B cell (primary cell): ENCODE measurements around the gene IQGAP1. TPM values are rescaled to one million over a fixed set of nuclear protein-coding genes. Genes with fewer than 3 reads are reported as not detected.

Experiments used
- ATAC-seq: fragments of 200-7000 bp; cut with Tn5 transposase; one replicate; pipeline ENCODE4 v1.10.0; 2021; ENCODE audit warnings: low read depth, mild to moderate bottlenecking, moderate number of reproducible peaks, moderate library complexity
- CTCF ChIA-PET: fragments of 350-600 bp; sonication (Branson Sonifier 250); formaldehyde crosslinking; loops from one replicate; lab custom pipeline; 2021; ENCODE audit warnings: antibody characterized with exemption, inconsistent platforms; lab: Charles Lee
- POLR2A ChIA-PET: fragments of 350-600 bp; sonication (Branson Sonifier 250); formaldehyde crosslinking; loops from one replicate; lab custom pipeline; 2021; ENCODE audit warnings: antibody characterized with exemption; lab: Charles Lee
- DNase-seq: peaks from one replicate; pipeline ENCODE4 v3.0.0; 2013
- H2AFZ ChIP-seq: 2 replicates; pipeline ENCODE4 v1.6.1; 2012; ENCODE audit warnings: mild to moderate bottlenecking, low read depth, low read length; ENCODE audit not compliant: insufficient read depth, poor library complexity, severe bottlenecking
- H3K27ac ChIP-seq, 2 donors: 1 replicate in 1 of 2; 2 replicates in 1 of 2; pipeline ENCODE4 v1.5.1; 2012 to 2013; ENCODE audit warnings: low read length in 2 of 2, mild to moderate bottlenecking in 2 of 2, moderate library complexity in 1 of 2
- H3K27me3 ChIP-seq, 4 experiments: fragments of 200-600 bp in 1 of 4; sonication (generic) in 1 of 4; replicated peaks in 1 of 4; 1 replicate in 2 of 4; 2 replicates in 2 of 4; pipeline versions ENCODE4 v1.6.1 to v1.7.0; 2013 to 2016; ENCODE audit warnings: low read length in 3 of 4, mild to moderate bottlenecking in 2 of 4, mixed read lengths in 1 of 4, moderate library complexity in 1 of 4; ENCODE audit not compliant: insufficient read depth in 4 of 4, control insufficient read depth in 3 of 4; ENCODE audit errors: control extremely low read depth in 1 of 4
- H3K36me3 ChIP-seq, 2 experiments: replicated peaks in 1 of 2; 1 replicate in 1 of 2; 2 replicates in 1 of 2; pipeline versions ENCODE4 v1.6.1 to v1.7.1; 2013; ENCODE audit warnings: low read length in 1 of 2; ENCODE audit not compliant: insufficient read depth in 2 of 2, control insufficient read depth in 1 of 2; ENCODE audit errors: control extremely low read depth in 1 of 2, extremely low read depth in 1 of 2
- H3K4me1 ChIP-seq, 2 donors: fragments of 200-600 bp in 1 of 2; sonication (generic) in 1 of 2; 1 replicate in 1 of 2; 2 replicates in 1 of 2; pipeline versions ENCODE4 v1.5.1 to v1.6.1; 2013 to 2017; ENCODE audit warnings: low read length in 2 of 2; ENCODE audit not compliant: control insufficient read depth in 2 of 2, insufficient read depth in 2 of 2
- H3K4me2 ChIP-seq: replicated peaks from 2 replicates; pipeline ENCODE3; 2012; ENCODE audit warnings: mild to moderate bottlenecking, low read depth, low read length; ENCODE audit not compliant: poor library complexity, severe bottlenecking
- H3K4me3 ChIP-seq, 5 experiments: fragments of 200-600 bp in 1 of 5; sonication (generic) in 1 of 5; 1 replicate in 3 of 5; 2 replicates in 2 of 5; pipeline versions ENCODE4 v1.5.1 to v1.7.0; 2011 to 2016; ENCODE audit warnings: low read length in 4 of 5, mild to moderate bottlenecking in 4 of 5, low read depth in 2 of 5, control low read depth in 1 of 5, moderate library complexity in 1 of 5; ENCODE audit not compliant: insufficient read depth in 1 of 5; ENCODE audit errors: control extremely low read depth in 1 of 5, extremely low read depth in 1 of 5
- H3K79me2 ChIP-seq: fragments of 200-600 bp; sonication (generic); one replicate; pipeline ENCODE4 v1.6.0; 2016; ENCODE audit warnings: low read length; ENCODE audit not compliant: control insufficient read depth, insufficient read depth
- H3K9ac ChIP-seq: fragments of 200-600 bp; sonication (generic); 2 replicates; pipeline ENCODE4 v1.6.1; 2017; ENCODE audit warnings: mild to moderate bottlenecking, low read length, moderate library complexity
- H3K9me3 ChIP-seq, 3 donors: one replicate each; pipeline versions ENCODE4 v1.6.1 to v1.7.1; 2013; ENCODE audit warnings: low read length in 2 of 3; ENCODE audit not compliant: control insufficient read depth in 2 of 3, insufficient read depth in 1 of 3; ENCODE audit errors: control extremely low read depth in 1 of 3
- H4K20me1 ChIP-seq: 2 replicates; pipeline ENCODE4 v1.6.0; 2012; ENCODE audit warnings: mild to moderate bottlenecking, low read length; ENCODE audit not compliant: insufficient read depth, control insufficient read depth, poor library complexity, severe bottlenecking
- H3K27ac Mint-ChIP-seq: one replicate; pipeline ENCODE4 v1.8.0; 2021; ENCODE audit warnings: mixed read lengths
- H3K27me3 Mint-ChIP-seq: one replicate; pipeline ENCODE4 v1.8.0; 2021; ENCODE audit warnings: mixed read lengths
- H3K4me1 Mint-ChIP-seq: one replicate; pipeline ENCODE4 v1.8.0; 2021; ENCODE audit warnings: mixed read lengths
- H3K4me3 Mint-ChIP-seq: one replicate; pipeline ENCODE4 v1.8.0; 2021; ENCODE audit warnings: mixed read lengths
- H3K9me3 Mint-ChIP-seq: one replicate; pipeline ENCODE4 v1.8.0; 2022; ENCODE audit warnings: mixed read lengths; ENCODE audit not compliant: insufficient read depth
- EZH2 ChIP-seq: IDR thresholded peaks from 2 replicates; pipeline ENCODE4 v1.6.1; 2012; ENCODE audit warnings: borderline replicate concordance, low read depth, mild to moderate bottlenecking, moderate library complexity, low read length; ENCODE audit not compliant: insufficient read depth, poor library complexity, severe bottlenecking
- WGBS: methylation state at CpG from one replicate; pipeline ENCODE4 v1.1.5; 2013; ENCODE audit warnings: missing lambda C conversion rate; ENCODE audit not compliant: insufficient coverage; 5-methylcytosine and 5-hydroxymethylcytosine counted together
- intact Hi-C: fragments of 100-400 bp; cut with micrococcal nuclease; formaldehyde crosslinking; loops from one replicate; pipeline ENCODE4 v1.10.0; 2022
- polyA plus RNA-seq: library from polyadenylated mRNA; depleted of rRNA; stranded (reverse); fragments of >200 nt; gene quantifications from 2 replicates; pipeline ENCODE4 v1.2.3, GENCODE V29; 2012
- total RNA-seq, 2 donors: library from RNA; stranded (reverse); fragments of 120-200 nt in 1 of 2; gene quantifications; 1 replicate in 1 of 2; 2 replicates in 1 of 2; pipeline versions ENCODE4 v1.2.3 to v1.2.4, GENCODE V29; 2013 to 2022
- TF ChIP-seq, protein P1 (sequence below): fragments of 200-600 bp; IDR thresholded peaks from one replicate; pipeline ENCODE4 v1.8.0; 2022; ENCODE audit warnings: antibody characterized with exemption, mild to moderate bottlenecking

Gene IQGAP1
- total and polyA plus RNA-seq, 2 donors (not counting 1 experiment from before 2014, with no cell fraction given) = 49.7 to 216 TPM

- Histone ChIP-seq H3K4me2 (peak overlapping the region; percentile 62), H2AFZ (no peak overlapping the region), H3K36me3 (peaks cover 2 to 5% of the 10 kb centered on the region in 2 experiments), H4K20me1 (peaks cover 11% of the 10 kb centered on the region), H3K9me3 (no peaks in the 10 kb centered on the region), H3K9ac (peak overlapping the region; percentile 56), H3K27ac (peak overlapping the region; percentile 92 to 95), H3K4me1 (peaks cover 33 to 38% of the 10 kb centered on the region in 2 donors), H3K79me2 (peaks cover 100% of the 10 kb centered on the region), H3K4me3 (peak overlapping the region in 3 of 5 experiments; percentile 7 to 54 (median 29)), H3K27me3 (no peaks in the 10 kb centered on the region)
- Mint-ChIP-seq H3K4me3 (peak overlapping the region; percentile 78), H3K27me3 (no peaks in the 10 kb centered on the region), H3K9me3 (no peaks in the 10 kb centered on the region), H3K27ac (peak overlapping the region; percentile 96), H3K4me1 (peaks cover 62% of the 10 kb centered on the region)
- no CpG with 5 or more reads among the region's 7 CpGs for WGBS
- CTCF ChIA-PET = interaction anchor here (1.0 to 2.5 kb wide), 4 partner anchors 9 to 82 kb away, joined by 3 to 8 read pairs (median 4); partner anchors contain the start of gene IQGAP1
- no peak for TF ChIP-seq EZH2
- TF ChIP-seq, protein P1, sequence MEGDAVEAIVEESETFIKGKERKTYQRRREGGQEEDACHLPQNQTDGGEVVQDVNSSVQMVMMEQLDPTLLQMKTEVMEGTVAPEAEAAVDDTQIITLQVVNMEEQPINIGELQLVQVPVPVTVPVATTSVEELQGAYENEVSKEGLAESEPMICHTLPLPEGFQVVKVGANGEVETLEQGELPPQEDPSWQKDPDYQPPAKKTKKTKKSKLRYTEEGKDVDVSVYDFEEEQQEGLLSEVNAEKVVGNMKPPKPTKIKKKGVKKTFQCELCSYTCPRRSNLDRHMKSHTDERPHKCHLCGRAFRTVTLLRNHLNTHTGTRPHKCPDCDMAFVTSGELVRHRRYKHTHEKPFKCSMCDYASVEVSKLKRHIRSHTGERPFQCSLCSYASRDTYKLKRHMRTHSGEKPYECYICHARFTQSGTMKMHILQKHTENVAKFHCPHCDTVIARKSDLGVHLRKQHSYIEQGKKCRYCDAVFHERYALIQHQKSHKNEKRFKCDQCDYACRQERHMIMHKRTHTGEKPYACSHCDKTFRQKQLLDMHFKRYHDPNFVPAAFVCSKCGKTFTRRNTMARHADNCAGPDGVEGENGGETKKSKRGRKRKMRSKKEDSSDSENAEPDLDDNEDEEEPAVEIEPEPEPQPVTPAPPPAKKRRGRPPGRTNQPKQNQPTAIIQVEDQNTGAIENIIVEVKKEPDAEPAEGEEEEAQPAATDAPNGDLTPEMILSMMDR = no peak
- ATAC-seq = no peak
- intact Hi-C loops = loop anchor here (1.0 to 5.0 kb wide), 2 partner anchors 12 to 168 kb away; partner anchors contain the start of genes CIB1, GDPGP1 and IQGAP1
- POLR2A ChIA-PET = interaction anchor here (1.0 kb wide), 1 partner anchor 23 kb away, joined by 3 read pairs; no protein-coding TSS in a partner anchor
- no peak for DNase-seq
Measured at GRCh38 chr15:90400005-90400758, 12.1 kb downstream of the IQGAP1 start.
